Neural progenitor cell (in vitro differentiated cells): Measurements from ENCODE around the gene SCN2A. TPM values are rescaled to one million over a fixed set of nuclear protein-coding genes. Genes with fewer than 3 reads are reported as not detected.

Experiments used
- DNase-seq: peaks from one replicate; pipeline ENCODE4 v3.0.0-alpha.2; 2016; ENCODE audit warnings: low spot score
- H2AFZ ChIP-seq: fragments of 200-600 bp; sonication (generic); replicated peaks from 2 replicates; pipeline ENCODE4 v1.6.1; 2016; ENCODE audit warnings: antibody characterized with exemption
- H3F3A ChIP-seq: fragments of 200-600 bp; sonication (generic); 2 replicates; pipeline ENCODE4 v1.6.1; 2016; ENCODE audit warnings: antibody characterized with exemption, low read depth
- H3K27ac ChIP-seq: fragments of 200-600 bp; sonication (generic); 2 replicates; pipeline ENCODE4 v1.5.1; 2016; ENCODE audit warnings: mild to moderate bottlenecking
- H3K27me3 ChIP-seq: fragments of 200-600 bp; sonication (generic); 2 replicates; pipeline ENCODE4 v1.6.1; 2016; ENCODE audit warnings: mild to moderate bottlenecking, moderate library complexity
- H3K36me3 ChIP-seq: fragments of 200-600 bp; sonication (generic); 2 replicates; pipeline ENCODE4 v1.5.1; 2016
- H3K4me1 ChIP-seq: fragments of 200-600 bp; sonication (generic); 2 replicates; pipeline ENCODE4 v1.6.1; 2016; ENCODE audit warnings: mixed run types
- H3K4me2 ChIP-seq: fragments of 200-600 bp; sonication (generic); 2 replicates; pipeline ENCODE4 v1.6.1; 2016
- H3K4me3 ChIP-seq: fragments of 200-600 bp; sonication (generic); 2 replicates; pipeline ENCODE4 v1.5.1; 2016
- H3K79me2 ChIP-seq: fragments of 200-600 bp; sonication (generic); 2 replicates; pipeline ENCODE4 v1.6.1; 2016; ENCODE audit warnings: low read depth
- H3K9ac ChIP-seq: fragments of 200-600 bp; sonication (generic); 2 replicates; pipeline ENCODE4 v1.6.1; 2016
- H3K9me3 ChIP-seq: fragments of 200-600 bp; sonication (generic); 2 replicates; pipeline ENCODE4 v1.5.1; 2016; ENCODE audit warnings: low read depth
- H4K20me1 ChIP-seq: fragments of 200-600 bp; sonication (generic); 2 replicates; pipeline ENCODE4 v1.6.1; 2016; ENCODE audit warnings: low read depth
- H3K27ac Mint-ChIP-seq: 3 replicates; pipeline ENCODE4 v1.8.0; 2021; ENCODE audit warnings: mixed read lengths
- H3K27me3 Mint-ChIP-seq: 2 replicates; pipeline ENCODE4 v1.8.0; 2022; ENCODE audit warnings: low read depth, mild to moderate bottlenecking, inconsistent platforms, moderate library complexity, mixed read lengths; ENCODE audit not compliant: insufficient read depth
- H3K36me3 Mint-ChIP-seq: 3 replicates; pipeline ENCODE4 v1.8.0; 2021; ENCODE audit warnings: mixed read lengths
- H3K4me1 Mint-ChIP-seq: 3 replicates; pipeline ENCODE4 v1.8.0; 2021; ENCODE audit warnings: mixed read lengths
- H3K4me3 Mint-ChIP-seq: 3 replicates; pipeline ENCODE4 v1.8.0; 2021; ENCODE audit warnings: mild to moderate bottlenecking, moderate library complexity, mixed read lengths
- H3K9me3 Mint-ChIP-seq: 3 replicates; pipeline ENCODE4 v1.8.0; 2020; ENCODE audit warnings: mixed read lengths
- CTCF ChIP-seq: fragments of 200-600 bp; sonication (generic); IDR thresholded peaks from 2 replicates; pipeline ENCODE4 v1.5.1; 2017; ENCODE audit warnings: antibody characterized with exemption, mild to moderate bottlenecking
- EZH2 ChIP-seq: fragments of 200-600 bp; sonication (generic); IDR thresholded peaks from 2 replicates; pipeline ENCODE4 v1.6.1; 2017; ENCODE audit warnings: antibody characterized with exemption, mild to moderate bottlenecking, moderate library complexity
- EZH2phosphoT487 ChIP-seq: fragments of 200-600 bp; sonication (generic); IDR thresholded peaks from 2 replicates; pipeline ENCODE4 v1.6.1; 2017; ENCODE audit warnings: antibody characterized with exemption
- total RNA-seq: library from RNA; depleted of rRNA; stranded (reverse); fragments of >200 nt; gene quantifications from 2 replicates; pipeline ENCODE4 v1.2.3, GENCODE V29; 2015; ENCODE audit warnings: low replicate concordance

The SCN2A gene
- total RNA-seq, 1 donor from 2014 or later = 0.30 TPM

GRCh38 chr2:165198181-165198580 is 41.0 kb upstream of the SCN2A start:
- peaks cover 4% of the 10 kb centered on the region for H3K4me1 Mint-ChIP-seq
- no peaks in the 10 kb centered on the region for H3K36me3 Mint-ChIP-seq

GRCh38 chr2:165202239-165202638 is 37.0 kb upstream of the SCN2A start:
- H3K4me1 ChIP-seq = peaks cover 7% of the 10 kb centered on the region
- no peaks in the 10 kb centered on the region for H3F3A ChIP-seq
- Mint-ChIP-seq H3K27ac (no peak overlapping the region), H3K9me3 (no peaks in the 10 kb centered on the region), H3K4me3 (no peak overlapping the region), H3K36me3 (no peaks in the 10 kb centered on the region), H3K27me3 (no peaks in the 10 kb centered on the region), H3K4me1 (peaks cover 6% of the 10 kb centered on the region)
- no peaks in the 10 kb centered on the region for H3K9me3 ChIP-seq
- H3K79me2 ChIP-seq = no peaks in the 10 kb centered on the region
- no peak overlapping the region for H2AFZ ChIP-seq
- DNase-seq = no peak
- H3K9ac ChIP-seq = no peak overlapping the region
- H3K27me3 ChIP-seq = no peaks in the 10 kb centered on the region
- H3K27ac ChIP-seq = no peak overlapping the region
- no peaks in the 10 kb centered on the region for H3K36me3 ChIP-seq
- H3K4me3 ChIP-seq = no peak overlapping the region
- no peaks in the 10 kb centered on the region for H4K20me1 ChIP-seq
- TF ChIP-seq EZH2 (no peak), EZH2phosphoT487 (no peak), CTCF (no peak)
- H3K4me2 ChIP-seq = no peak overlapping the region

More at GRCh38 chr2:165198181-165198580, 41.0 kb upstream of the SCN2A start:
- Mint-ChIP-seq H3K9me3 (no peaks in the 10 kb centered on the region), H3K27me3 (no peaks in the 10 kb centered on the region), H3K4me3 (no peak overlapping the region), H3K27ac (no peak overlapping the region)
- TF ChIP-seq EZH2phosphoT487 = no peak
- TF ChIP-seq CTCF = no peak
- no peak for TF ChIP-seq EZH2
- H2AFZ ChIP-seq = peak overlapping the region; percentile 54
- no peaks in the 10 kb centered on the region for H3F3A ChIP-seq
- H3K4me1 ChIP-seq = no peaks in the 10 kb centered on the region
- H3K36me3 ChIP-seq = no peaks in the 10 kb centered on the region
- H3K27ac ChIP-seq = no peak overlapping the region
- no peak overlapping the region for H3K4me3 ChIP-seq
- H4K20me1 ChIP-seq = no peaks in the 10 kb centered on the region
- H3K4me2 ChIP-seq = no peak overlapping the region
- no peaks in the 10 kb centered on the region for H3K79me2 ChIP-seq
- DNase-seq = no peak
- no peaks in the 10 kb centered on the region for H3K27me3 ChIP-seq
- H3K9me3 ChIP-seq = no peaks in the 10 kb centered on the region
- no peak overlapping the region for H3K9ac ChIP-seq

- H2AFZ ChIP-seq = peak within 1 kb of the TSS; percentile 86
- H3K4me1 ChIP-seq = peaks cover 7% of the 10 kb centered on the region
- H3K79me2 ChIP-seq = no peaks in the 10 kb centered on the region
- Mint-ChIP-seq H3K36me3 (no peaks in the 10 kb centered on the region), H3K4me1 (peaks cover 6% of the 10 kb centered on the region), H3K9me3 (no peaks in the 10 kb centered on the region), H3K4me3 (peak within 1 kb of the TSS; percentile 70), H3K27me3 (no peaks in the 10 kb centered on the region), H3K27ac (no peak within 1 kb of the TSS)
- H3K9ac ChIP-seq = no peak within 1 kb of the TSS
- no peaks in the 10 kb centered on the region for H3K36me3 ChIP-seq
- no peak within 1 kb of the TSS for H3K27ac ChIP-seq
- TF ChIP-seq EZH2 (no peak), CTCF (peak; percentile 90), EZH2phosphoT487 (no peak)
- DNase-seq = peak; percentile 67
- no peaks in the 10 kb centered on the region for H4K20me1 ChIP-seq
- no peak within 1 kb of the TSS for H3K4me3 ChIP-seq
- no peaks in the 10 kb centered on the region for H3F3A ChIP-seq
- no peaks in the 10 kb centered on the region for H3K9me3 ChIP-seq
- no peak within 1 kb of the TSS for H3K4me2 ChIP-seq
- H3K27me3 ChIP-seq = no peaks in the 10 kb centered on the region
These were observed 35.3 kb upstream of the SCN2A start, which contains the start of gene SCN3A for GRCh38 chr2:165203689-165204559. TSS of gene SCN3A (minus strand) at chr2:165204050. CDS start at chr2:165176394, 27,656 bp downstream.
